Activated naive CD8-positive, alpha-beta T cell treated with anti-CD3 and anti-CD28 coated beads, Interleukin-2, amount 50 U/mL, for 24 hours (primary cell): Measurements from ENCODE around the gene FADS6.

Experiments
- ATAC-seq: fragments of 150-1000 bp; cut with Tn5 transposase; one replicate; pipeline ENCODE4 v1.10.0; 2021
- DNase-seq: peaks from one replicate; pipeline ENCODE4 v3.0.0; 2021
- H3K27ac Mint-ChIP-seq: one replicate; pipeline ENCODE4 v1.8.0; 2021; ENCODE audit warnings: mild to moderate bottlenecking, mixed read lengths
- H3K27me3 Mint-ChIP-seq: one replicate; pipeline ENCODE4 v1.8.0; 2021; ENCODE audit warnings: mixed read lengths
- H3K36me3 Mint-ChIP-seq: one replicate; pipeline ENCODE4 v1.8.0; 2021; ENCODE audit warnings: low read depth, mixed read lengths
- H3K4me1 Mint-ChIP-seq: one replicate; pipeline ENCODE4 v1.8.0; 2021; ENCODE audit warnings: mixed read lengths
- H3K4me3 Mint-ChIP-seq: one replicate; pipeline ENCODE4 v1.8.0; 2021; ENCODE audit warnings: mild to moderate bottlenecking, moderate library complexity, mixed read lengths
- H3K9me3 Mint-ChIP-seq: one replicate; pipeline ENCODE4 v1.8.0; 2021; ENCODE audit warnings: mixed read lengths

FADS6 gene

DNA sequence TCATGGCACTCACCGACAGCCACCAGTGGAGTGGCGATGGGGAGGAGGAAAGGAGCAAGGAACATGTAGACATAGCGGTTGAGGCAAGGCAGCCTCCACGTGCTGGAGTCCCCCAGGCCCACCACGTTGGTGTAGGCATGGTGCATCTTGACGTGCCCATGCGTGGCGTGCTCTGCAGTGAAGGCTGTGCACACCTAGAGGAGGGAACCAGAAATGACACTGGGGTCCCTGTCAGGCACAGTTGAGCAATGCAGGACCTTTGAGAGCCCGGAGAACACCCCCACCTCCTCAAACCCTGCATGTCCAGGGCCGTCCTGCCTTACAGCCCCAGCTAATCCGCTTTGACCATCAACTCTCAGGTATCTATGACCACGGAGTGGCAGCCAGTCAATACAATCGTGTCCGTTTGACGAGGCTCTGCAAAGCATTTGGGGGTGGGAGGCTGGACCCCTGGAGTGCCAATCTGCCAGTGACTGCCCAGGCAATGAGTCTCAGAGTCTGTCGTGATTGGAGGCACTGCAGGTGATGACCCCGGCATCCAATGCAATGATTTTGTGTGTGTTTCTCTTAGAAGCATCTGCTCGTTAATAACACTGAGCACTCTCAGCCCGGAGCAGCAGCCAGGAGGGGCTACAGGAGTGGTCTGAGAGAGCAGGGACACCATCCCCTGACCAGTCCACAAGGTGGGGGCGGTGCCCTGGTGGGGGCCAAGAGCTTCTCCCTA lies 10.8 kb downstream of the FADS6 start:
- Mint-ChIP-seq H3K4me3 (no peak overlapping the region), H3K36me3 (no peaks in the 10 kb centered on the region), H3K9me3 (no peaks in the 10 kb centered on the region), H3K27me3 (peaks cover 18% of the 10 kb centered on the region), H3K27ac (no peak overlapping the region), H3K4me1 (no peaks in the 10 kb centered on the region)
- ATAC-seq (no peak), DNase-seq (no peak)

DNA sequence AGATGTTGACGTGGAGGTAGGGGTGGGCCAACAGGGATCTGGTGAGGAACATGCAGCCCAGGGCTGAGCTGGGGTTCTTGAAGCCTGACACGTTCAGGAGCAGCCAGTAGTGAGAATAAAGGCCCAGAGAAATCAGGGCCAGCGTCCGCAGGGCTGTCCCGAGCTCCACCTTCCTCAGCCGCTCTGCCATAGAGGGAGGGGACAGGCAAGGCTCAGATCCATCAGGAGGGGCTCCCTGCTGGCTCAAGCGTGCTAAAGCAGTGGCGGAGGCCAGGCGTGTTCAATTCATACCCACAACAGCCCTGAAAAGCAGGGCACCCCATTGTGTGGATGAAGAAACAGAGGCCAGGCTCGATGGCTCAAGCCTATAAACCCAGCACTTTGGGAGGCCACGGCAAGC lies 12.4 kb downstream of the FADS6 start:
- no peaks in the 10 kb centered on the region for H3K9me3 Mint-ChIP-seq
- DNase-seq = no peak
- H3K36me3 Mint-ChIP-seq = no peaks in the 10 kb centered on the region
- ATAC-seq = no peak
- H3K4me3 Mint-ChIP-seq = no peak overlapping the region
- H3K27me3 Mint-ChIP-seq = peaks cover 14% of the 10 kb centered on the region
- H3K27ac Mint-ChIP-seq = no peak overlapping the region
- H3K4me1 Mint-ChIP-seq = no peaks in the 10 kb centered on the region

DNA sequence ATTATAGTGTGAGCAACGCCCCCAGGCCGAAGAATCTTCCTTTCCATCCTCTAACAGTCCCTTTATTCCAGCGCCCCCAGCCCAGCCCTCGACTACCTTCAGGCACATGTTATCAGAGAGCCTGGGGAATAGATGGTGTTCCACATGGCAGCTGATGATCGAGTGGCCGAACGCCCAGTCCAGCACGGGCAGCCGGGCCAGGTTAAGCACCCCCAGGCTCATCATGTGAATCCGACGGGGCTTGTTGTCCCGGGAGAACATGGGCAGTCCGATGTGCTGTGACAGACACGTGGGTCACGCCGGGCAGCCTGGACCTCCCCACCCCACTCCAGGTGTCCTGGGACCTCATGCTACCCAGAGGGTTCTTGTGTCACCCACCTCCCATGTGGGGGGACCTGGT lies 14.1 kb downstream of the FADS6 start:
- Mint-ChIP-seq H3K27ac (no peak overlapping the region), H3K27me3 (peaks cover 3% of the 10 kb centered on the region), H3K4me3 (no peak overlapping the region), H3K36me3 (no peaks in the 10 kb centered on the region), H3K9me3 (no peaks in the 10 kb centered on the region), H3K4me1 (peaks cover 4% of the 10 kb centered on the region)
- DNase-seq (no peak), ATAC-seq (no peak)

DNA sequence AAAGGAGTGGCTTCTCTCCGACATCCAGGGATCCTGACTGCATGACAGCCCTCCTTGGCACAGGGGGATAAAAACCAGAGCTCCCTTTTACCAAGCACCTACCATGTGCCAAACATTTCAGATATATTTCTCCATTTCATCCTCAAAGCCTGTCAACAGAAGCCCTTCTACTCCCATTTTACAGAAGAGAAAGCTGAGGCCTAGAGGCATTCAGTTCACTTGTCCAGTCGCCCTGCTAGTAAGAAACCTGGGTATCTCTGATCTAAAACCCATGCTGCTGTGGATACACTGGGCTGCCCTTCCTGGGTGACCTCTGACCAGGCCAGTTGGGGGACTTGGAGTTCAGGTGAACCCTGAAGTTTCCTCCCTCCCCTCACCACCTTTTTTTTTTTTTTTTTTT lies 14.8 kb downstream of the FADS6 start:
- no peaks in the 10 kb centered on the region for H3K36me3 Mint-ChIP-seq

DNA sequence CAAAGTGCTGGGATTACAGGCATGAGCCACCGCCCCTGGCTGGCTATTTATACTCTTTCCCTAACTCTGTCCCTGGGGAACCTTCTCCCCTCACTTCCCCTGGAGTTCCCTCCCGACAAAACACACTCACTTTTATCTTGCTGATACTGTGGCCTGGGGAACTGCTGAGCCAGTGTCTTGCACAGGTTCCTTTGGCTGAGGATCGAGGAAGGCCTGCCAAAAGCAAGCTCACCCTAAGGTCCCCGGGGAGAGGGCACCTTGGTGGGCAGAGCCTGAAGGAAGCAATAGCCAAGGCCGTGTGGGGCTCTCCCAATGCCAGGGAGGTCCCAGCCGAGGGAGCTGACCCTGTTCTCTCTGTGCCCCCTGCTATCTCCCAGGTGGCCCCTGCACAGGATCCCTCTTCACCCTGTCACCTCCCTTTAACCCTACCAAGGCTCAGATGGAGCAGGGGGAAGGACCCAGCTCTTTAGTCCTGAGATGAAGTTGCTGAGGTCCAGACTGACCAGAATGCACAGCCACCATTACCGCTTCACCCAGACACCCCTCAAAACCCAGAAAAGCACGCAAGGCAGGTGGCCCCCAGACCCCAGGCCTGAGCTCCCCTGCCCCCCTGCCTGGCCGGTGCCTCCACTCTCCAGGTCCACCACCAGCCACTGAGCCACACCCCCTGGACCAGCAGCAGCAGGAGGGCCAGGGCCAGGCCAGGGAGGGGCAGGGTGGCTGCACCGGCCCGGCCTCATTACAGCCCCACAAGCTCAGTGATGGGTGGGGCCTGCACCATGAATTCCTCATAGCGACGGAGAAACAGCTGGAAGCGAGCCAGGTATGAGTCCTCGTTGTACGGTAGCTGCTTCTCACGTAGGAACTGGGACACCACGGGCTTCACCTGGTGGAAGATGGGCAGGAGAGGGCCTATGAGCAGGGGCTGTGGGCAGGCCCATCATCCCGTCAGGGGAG lies 15.6 kb downstream of the FADS6 start:
- H3K36me3 Mint-ChIP-seq = no peaks in the 10 kb centered on the region
- H3K4me3 Mint-ChIP-seq = no peak overlapping the region
- H3K9me3 Mint-ChIP-seq = no peaks in the 10 kb centered on the region
- no peak for DNase-seq
- H3K27ac Mint-ChIP-seq = no peak overlapping the region
- H3K27me3 Mint-ChIP-seq = peaks cover 6% of the 10 kb centered on the region
- H3K4me1 Mint-ChIP-seq = peaks cover 13% of the 10 kb centered on the region
- no peak for ATAC-seq

More for the DNA sequence above, 14.8 kb downstream of the FADS6 start:
- Mint-ChIP-seq H3K27ac (no peak overlapping the region), H3K4me1 (peaks cover 9% of the 10 kb centered on the region), H3K27me3 (peaks cover 3% of the 10 kb centered on the region), H3K4me3 (no peak overlapping the region), H3K9me3 (no peaks in the 10 kb centered on the region)
- DNase-seq (no peak), ATAC-seq (no peak)

DNA sequence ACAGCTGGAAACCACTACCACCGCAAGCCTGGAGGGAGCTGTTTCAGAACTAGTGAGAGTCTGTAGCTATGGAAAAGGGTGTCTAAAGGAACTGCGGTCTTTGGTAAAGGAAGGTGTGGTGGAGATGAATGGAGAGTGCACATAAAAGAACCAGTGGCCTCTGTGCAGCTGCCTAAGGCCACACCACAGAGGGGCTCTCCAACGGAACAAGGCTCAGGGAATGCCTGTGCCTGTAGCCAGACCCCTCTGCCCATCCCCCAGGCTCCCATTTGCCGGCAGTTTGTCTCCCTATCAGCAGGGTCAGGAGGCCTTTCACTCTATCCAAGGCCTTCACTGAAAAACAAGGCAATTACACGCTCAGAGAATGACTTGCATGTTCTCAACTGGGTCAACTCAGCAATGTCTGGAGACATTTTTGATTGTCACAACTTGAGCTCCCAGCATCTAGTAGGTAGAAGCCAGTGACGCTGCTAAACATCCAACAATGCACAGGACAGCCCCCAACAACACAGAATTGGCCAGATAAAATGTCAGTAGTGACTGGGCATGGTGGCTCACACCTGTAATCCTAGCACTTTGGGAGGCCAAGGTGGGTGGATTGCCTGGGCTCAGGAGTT lies 17.3 kb downstream of the FADS6 start:
- H3K4me1 Mint-ChIP-seq = peaks cover 21% of the 10 kb centered on the region
- no peaks in the 10 kb centered on the region for H3K9me3 Mint-ChIP-seq
- H3K36me3 Mint-ChIP-seq = no peaks in the 10 kb centered on the region
- H3K27ac Mint-ChIP-seq = no peak overlapping the region
- ATAC-seq (no peak), DNase-seq (no peak)
- peaks cover 3% of the 10 kb centered on the region for H3K27me3 Mint-ChIP-seq
- H3K4me3 Mint-ChIP-seq = no peak overlapping the region

DNA sequence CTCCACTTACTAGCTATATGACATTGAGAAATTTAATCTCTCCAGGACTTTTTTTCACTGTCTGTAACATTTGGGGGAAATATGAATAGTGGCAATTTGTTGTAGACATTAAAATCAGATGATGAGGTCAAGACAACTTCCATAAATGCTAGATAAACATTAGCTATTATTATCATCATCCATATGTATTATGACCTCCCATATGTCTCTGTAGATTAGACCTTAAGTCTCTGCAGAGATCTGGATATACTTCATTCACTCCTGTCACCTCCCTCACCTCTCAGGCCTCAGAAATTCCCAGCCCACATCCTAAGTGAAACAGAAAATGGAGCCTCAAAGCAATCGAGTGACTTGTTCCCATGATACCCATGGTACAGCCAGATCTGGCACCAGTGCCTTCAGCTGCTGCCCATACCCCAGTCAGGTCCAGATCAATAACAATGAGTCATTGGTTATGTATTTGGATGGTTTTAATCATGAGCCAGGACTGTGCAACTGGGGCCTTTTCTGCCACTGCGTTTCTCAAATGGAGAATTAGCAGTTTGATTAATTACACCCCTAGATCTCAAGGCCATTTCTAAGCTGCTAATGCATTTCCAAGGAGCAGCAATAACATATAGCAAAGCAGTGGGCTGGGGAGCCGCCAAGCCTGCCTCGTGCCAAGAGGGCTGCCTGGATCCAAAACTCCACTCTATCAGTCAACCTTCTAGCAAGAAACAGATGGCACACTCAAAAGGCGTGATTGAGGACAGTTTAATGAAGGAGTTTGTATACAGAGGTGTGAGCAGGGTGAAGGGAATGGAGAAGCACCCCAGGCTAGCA lies 18.1 kb downstream of the FADS6 start:
- ATAC-seq (no peak), DNase-seq (no peak)
- Mint-ChIP-seq H3K36me3 (no peaks in the 10 kb centered on the region), H3K4me1 (peaks cover 21% of the 10 kb centered on the region), H3K4me3 (no peak overlapping the region), H3K27me3 (peaks cover 3% of the 10 kb centered on the region), H3K9me3 (no peaks in the 10 kb centered on the region), H3K27ac (no peak overlapping the region)

DNA sequence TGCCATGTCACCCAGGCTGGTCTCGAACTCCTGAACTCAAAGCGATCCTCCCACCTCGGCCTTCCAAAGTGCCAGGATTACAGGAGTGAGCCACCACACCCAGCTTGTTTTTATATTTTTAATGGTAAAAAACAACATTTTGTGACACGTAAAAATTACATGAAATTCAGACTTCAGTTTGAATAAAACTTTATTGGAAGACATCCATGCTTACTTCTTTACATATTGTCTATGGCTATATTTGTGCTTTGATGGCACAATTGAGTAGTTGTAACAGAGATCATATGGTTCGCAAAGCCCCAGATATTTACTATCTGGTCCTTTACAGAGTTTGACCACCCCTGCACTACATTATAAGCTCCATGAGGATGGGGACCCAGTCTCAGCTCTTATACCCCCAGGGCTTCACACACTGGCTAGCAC lies 18.8 kb downstream of the FADS6 start:
- Mint-ChIP-seq H3K9me3 (no peaks in the 10 kb centered on the region), H3K27me3 (peaks cover 3% of the 10 kb centered on the region), H3K4me3 (no peak overlapping the region), H3K27ac (no peak overlapping the region), H3K36me3 (no peaks in the 10 kb centered on the region), H3K4me1 (peaks cover 21% of the 10 kb centered on the region)
- ATAC-seq (no peak), DNase-seq (no peak)

DNA sequence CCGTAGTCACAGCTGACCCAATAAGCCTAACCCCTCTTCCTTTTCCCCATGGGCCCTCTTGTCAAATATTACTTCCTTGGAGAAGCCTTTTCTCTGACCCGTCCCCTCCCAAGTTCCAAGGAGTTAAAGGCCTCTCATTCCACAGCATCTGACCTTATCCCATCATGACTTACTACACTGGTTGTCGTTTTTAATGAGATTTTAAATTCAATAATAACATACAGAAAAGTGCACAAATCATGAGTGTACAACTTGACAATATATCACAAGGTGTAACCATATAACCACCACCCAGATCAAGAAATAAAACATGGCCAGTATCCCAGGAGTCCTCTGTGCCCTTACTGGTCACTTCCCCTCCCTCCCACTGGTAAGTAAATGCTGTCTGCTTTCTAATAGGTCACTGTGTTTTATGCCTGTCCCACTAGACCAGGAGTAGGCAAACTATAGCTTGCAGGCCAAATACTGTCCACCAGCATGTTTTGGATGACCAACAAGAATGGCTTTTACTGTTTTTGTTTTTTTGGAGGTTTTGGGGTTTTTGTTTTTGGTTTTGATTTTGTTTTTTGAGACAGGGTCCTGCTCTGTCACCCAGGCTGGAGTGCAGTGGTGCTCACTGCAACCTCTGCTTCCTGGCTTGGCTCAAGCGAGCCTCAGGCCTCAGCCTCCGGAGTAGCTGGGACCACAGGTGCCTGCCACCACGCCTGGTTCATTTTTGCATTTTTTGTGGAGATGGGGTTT lies 19.4 kb downstream of the FADS6 start:
- ATAC-seq = no peak
- H3K27me3 Mint-ChIP-seq = peaks cover 3% of the 10 kb centered on the region
- no peaks in the 10 kb centered on the region for H3K36me3 Mint-ChIP-seq
- H3K27ac Mint-ChIP-seq = peak overlapping the region; percentile 87
- H3K4me3 Mint-ChIP-seq = peak overlapping the region; percentile 97
- H3K4me1 Mint-ChIP-seq = peaks cover 21% of the 10 kb centered on the region
- no peaks in the 10 kb centered on the region for H3K9me3 Mint-ChIP-seq
- no peak for DNase-seq

DNA sequence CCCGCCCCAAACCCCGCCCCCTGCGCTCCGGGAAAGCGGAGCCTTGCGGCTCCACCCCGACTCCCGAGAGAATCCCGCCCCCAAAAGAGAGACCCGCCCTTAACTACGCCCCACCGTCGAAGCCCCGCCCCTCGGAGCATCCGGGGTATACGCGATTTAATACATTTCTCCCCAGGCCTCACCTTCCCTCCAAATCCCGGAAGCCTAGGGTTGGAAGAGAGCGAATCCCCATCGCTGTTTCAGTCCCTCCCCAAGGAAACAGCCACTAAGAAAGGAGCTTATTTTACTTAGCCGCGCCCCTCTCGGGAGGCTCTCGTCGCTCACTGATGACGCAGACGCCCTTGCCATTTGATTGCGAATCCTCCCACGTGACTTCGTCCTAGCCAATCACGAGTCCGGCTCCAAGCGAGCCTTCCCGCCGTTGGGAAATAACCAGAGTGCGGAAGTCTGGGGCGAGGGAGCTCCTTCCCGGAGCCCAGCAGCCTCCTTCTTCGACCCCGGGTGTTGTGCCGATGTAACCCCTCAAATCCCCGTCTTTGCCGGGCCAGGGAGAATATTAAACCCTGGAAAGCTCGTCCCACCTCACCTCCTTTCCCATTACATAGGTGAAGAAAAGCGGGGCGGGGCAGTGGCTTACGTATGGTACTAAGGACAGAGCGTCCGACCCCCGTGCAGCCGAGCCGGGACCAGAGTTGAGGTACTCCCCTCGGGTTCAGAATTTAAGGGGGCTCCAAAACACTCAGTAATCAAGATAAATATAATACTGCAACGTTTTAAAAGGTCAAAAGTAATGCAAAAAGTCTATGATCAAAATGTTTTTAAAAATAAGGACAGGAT lies 20.2 kb downstream of the FADS6 start:
- DNase-seq = peak; percentile 99
- Mint-ChIP-seq H3K27ac (peak overlapping the region; percentile 87), H3K27me3 (peaks cover 3% of the 10 kb centered on the region), H3K9me3 (no peaks in the 10 kb centered on the region), H3K36me3 (no peaks in the 10 kb centered on the region), H3K4me3 (peak overlapping the region; percentile 97), H3K4me1 (peaks cover 21% of the 10 kb centered on the region)
- ATAC-seq = peak; percentile 95

DNA sequence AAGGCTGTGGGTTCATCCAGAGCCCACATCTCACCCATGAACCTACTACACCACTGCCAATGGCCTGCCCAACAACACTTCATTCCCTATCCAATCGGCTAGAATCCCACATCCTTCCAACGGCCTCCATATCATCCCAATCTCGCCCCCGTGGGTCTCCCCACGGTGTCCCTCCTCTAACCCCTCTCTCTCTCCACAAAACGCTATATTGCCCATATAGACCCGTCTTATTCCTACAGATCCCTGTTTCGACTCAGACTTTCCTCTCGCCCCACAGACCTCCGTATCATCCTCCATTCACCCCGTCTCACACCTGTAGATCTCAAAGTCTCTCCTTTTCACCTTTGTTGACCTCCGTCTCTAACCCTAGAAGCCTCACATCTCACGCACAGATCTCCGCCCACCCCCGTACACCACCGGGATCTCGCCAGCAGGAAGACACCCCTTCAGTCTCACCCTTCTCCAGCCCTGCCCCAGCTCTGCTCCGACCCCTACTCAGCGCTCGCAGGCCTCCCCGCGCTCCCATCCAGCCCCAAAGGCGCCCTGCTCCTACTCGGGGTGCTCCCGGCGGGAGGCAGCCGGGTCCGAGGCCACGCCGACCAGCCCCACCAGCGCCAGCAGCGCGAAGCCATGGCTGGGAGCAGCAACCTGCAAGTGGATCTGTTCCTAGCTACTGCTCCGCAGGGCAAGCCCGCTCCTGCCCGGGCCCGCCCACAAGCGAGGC lies 21.0 kb downstream of the FADS6 start, which contains the start of gene FDXR:
FDXR (minus strand) TSS at position 682 of the 724 bp plus-strand sequence; CDS start at position 632, 50 bp downstream.
- H3K27me3 Mint-ChIP-seq = peaks cover 3% of the 10 kb centered on the region
- peaks cover 21% of the 10 kb centered on the region for H3K4me1 Mint-ChIP-seq
- DNase-seq (no peak), ATAC-seq (peak; percentile 16)
- peak within 1 kb of the TSS; percentile 97 for H3K4me3 Mint-ChIP-seq
- no peaks in the 10 kb centered on the region for H3K36me3 Mint-ChIP-seq
- H3K27ac Mint-ChIP-seq = peak within 1 kb of the TSS; percentile 87
- H3K9me3 Mint-ChIP-seq = no peaks in the 10 kb centered on the region

DNA sequence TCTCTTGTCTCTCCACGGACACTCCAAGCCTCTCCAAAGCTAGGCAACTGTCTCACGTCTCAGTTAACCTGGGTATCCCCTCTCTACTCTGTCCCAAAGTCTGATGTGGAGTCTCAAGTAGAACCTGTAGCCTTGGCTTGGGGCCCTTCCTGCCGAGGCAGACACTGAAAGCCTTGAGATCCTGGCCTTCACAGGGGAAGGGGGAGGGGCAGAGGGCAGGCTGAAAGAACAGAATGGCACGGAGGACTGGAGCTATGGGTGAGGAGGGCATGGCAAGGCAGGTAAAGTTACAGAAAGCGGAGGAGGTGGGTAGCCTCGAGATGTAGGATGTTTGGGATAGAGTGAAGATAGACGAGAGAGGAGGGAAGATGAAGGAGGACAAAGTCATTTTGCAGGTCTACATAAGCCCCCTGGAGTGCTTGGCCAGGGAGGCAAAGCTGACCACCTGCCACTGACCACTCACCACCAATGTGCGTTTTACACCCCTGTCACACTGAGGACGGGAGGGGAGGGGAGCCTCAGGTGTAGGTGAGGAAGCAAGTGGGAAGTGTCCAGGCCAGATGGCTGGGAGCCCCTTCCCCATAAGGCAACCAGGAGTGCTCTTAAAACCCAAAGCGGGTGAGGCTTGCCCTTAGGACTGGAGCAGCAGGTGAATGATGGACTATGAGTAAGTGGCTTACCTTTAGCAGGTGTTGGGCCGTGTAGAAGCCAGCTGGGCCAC lies 21.9 kb downstream of the FADS6 start:
- Mint-ChIP-seq H3K9me3 (no peaks in the 10 kb centered on the region), H3K36me3 (no peaks in the 10 kb centered on the region), H3K27ac (no peak overlapping the region), H3K27me3 (peaks cover 3% of the 10 kb centered on the region), H3K4me3 (peak overlapping the region; percentile 97), H3K4me1 (peaks cover 21% of the 10 kb centered on the region)
- ATAC-seq (no peak), DNase-seq (no peak)
